HG03196 (cell line): Measurements from ENCODE around the gene FOXN4.

ENCODE experiments used
- ATAC-seq: cut with Tn5 transposase; IDR thresholded peaks from one replicate; pipeline ENCODE4 v1.9.1; 2021; ENCODE audit not compliant: unreplicated experiment

The FOXN4 gene

DNA sequence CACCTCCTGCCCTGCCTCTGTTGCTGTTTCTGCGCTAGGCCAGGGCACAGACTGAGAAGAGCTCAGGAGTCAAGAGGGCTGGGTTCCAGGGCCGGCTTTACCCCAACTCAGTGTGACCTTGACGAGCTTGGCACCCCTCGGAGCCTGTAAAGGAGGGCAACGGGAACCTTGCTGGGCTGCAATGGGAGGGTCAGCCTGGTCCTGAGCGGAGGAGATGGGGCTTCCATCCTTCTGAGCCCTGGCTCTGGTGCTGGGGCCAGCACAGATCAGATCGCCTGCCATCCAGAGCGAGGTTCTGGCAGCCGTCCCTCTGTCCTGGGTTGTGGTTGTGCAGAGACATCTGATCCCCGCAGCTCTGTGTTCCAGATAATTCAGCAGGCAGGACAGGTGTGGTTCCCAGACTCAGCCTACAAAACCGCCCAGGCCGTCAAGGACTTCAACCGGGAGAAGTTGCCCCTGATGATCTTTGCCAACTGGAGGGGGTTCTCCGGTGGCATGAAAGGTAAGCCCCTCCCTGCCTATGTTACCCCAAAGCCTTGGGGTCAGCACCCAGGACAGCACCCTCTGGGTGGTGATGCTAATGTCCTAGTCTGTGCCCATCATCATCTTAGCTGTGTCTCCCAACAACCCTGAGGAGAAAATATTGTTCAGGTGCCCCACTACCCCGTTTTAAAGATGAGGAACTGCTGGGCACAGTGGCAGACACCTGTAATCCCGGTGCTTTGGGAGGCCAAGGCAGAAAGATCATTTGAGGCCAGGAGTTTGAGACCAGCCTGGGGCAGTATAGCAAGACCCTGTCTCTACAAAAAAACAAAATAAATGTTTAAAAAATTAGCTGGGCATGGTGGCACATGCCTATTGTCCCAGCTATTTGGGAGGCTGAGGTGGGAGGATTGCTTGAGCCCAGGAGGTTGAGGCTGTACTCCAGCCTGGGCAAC, 50.2 kb downstream of the FOXN4 start:
- ATAC-seq = no peak

DNA sequence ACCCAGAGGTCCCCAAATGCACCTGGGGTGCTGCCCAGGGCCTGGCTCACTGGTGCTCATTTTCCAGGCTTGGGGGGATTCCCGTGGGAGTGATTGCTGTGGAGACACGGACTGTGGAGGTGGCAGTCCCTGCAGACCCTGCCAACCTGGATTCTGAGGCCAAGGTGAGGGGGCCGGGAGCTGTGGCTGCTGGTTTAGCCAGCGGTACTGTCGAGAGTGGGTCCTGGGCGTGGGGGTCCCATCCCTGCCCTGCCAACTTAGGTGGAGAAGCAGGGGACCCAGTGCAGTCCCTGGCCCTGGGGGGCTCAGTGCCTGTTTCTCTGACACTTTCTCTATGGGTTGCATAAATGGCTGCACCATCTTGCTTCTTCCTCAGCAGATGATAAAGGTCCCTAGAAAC, 50.9 kb downstream of the FOXN4 start:
- no peak for ATAC-seq

DNA sequence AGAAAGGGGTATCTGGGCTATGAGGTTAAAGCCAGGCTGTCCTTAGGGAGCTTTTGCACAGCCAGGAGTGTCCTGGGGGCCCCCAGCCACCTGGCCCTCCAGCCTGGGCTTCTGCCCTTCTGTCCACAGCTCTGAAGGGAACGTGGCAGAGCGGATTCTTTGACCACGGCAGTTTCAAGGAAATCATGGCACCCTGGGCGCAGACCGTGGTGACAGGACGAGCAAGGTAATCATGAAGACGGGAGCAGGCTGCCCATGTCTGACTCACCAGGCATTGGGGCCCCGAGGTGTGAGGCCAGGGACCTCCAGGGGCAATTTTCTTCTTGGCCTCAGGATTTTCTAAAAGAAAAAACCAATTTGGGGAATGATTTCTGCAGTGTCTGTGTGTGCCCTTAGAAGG, 53.1 kb downstream of the FOXN4 start:
- no peak for ATAC-seq

DNA sequence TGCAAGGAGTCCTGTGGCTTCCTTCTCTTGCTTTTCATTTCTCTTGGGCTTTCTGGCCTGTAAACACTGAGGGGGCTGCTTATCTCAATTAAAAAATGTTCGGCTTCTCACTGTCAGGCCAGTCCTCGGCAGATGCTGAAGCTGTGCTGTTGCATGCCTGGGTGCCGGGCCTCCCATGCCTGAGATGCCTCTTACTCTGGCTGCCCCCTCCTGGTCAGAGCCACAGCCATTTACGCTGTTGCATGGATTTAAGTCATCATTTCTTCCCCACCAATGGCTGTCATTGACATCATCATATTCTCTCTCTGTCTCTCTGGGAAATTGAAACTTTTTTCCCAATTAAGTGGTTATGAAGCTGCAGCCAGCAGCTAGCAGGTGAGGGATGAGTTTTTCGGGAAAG, 53.7 kb downstream of the FOXN4 start:
- ATAC-seq = no peak

DNA sequence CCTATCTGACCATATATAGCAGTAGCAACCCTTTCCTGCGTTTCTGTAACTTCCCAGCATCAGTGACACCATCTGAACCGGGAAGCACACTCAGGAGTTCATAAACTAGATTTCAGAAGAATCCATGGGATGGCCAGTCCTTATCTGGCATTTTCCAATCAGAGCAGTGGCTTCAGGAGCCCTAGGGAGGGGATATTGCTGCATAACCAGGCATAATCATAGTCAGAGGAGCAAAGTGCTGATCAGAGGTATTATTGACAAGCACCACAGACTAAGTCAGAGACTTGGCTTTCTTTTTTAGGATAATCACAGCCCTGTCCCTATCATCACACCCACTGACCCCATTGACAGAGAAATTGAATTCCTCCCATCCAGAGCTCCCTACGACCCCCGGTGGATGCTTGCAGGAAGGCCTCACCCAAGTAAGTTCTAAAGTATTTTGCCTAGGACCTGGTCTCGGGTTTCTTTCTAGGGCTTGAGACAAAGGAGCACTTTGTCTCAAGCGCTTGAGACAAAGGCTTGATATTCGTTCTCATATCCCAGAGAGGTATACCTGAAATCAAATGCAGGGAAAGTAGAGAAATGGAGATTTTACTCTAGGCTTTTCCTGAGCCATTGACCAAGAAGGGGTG, 55.1 kb downstream of the FOXN4 start:
- ATAC-seq = no peak

DNA sequence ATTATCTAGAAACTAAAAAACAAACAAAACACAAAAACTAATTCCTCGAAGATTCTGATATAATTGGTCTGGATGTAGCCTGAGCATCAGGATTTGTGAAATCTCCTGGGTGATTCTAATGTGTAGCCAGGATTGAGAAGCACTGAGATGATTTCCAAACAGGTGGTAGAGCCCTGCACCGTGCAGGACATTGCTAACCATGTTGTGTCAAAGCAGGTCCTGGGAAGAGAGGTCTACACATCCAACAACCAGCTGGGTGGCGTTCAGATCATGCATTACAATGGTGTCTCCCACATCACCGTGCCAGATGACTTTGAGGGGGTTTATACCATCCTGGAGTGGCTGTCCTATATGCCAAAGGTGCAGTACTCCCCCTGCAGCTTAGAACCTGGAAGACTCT, 56.3 kb downstream of the FOXN4 start:
- ATAC-seq = no peak

DNA sequence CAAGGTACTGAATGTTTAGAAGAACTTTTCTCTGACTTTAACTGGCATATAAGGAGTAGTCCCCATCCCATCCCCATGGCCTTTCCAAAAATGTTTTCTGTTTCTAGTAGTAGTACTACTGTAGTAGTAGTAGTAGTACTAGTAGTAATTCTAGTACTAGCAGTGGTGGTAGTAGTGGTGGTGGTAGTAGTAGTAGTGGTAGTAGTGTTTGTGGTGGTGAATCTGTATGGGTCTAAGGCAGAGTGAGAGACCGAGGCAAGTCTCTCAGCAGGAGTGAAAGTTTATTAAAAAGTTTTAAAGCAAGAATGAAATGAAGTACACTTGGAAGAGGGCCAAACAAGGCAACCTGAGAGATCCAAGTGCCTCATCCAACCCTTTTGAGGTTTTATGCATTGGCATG, 58.6 kb downstream of the FOXN4 start:
- ATAC-seq = no peak

DNA sequence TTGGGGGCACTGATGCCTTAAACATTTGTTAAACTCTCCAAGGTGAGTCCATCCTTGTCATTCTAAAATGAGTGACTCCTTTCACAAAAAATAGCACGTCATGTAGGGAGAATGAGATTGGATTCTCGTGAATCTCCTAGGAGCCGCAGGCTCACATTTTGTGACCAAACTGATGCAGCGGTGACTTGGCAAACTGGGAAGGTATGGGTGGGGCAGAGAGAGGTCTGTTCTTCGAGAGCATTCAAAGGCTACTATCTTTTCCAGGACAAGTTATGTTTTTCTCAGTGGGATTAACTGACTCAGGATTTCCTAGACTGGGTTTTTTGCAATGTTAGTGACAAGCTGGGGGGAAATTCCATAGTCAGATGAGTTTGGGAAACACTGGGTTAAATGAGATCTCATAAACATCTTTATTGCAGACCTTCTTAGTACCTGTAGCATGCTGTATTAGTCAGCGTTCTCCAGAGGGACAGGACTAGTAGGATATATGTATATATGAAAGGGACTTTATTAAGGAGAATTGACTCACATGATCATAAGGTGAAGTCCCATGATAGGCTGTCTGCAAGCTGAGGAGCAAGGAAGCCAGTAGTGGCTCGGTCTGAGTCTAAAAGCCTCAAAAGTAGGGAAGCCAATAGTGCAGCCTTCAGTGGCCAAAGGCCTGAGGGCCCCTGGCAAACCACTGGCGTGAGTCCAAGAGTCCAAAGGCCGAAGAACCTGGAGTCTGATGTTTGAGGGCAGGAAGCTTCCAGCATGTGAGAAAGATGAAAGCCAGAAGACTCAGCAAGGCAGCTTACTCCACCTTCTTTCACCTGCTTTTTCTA, 61.0 kb downstream of the FOXN4 start:
- ATAC-seq = no peak

DNA sequence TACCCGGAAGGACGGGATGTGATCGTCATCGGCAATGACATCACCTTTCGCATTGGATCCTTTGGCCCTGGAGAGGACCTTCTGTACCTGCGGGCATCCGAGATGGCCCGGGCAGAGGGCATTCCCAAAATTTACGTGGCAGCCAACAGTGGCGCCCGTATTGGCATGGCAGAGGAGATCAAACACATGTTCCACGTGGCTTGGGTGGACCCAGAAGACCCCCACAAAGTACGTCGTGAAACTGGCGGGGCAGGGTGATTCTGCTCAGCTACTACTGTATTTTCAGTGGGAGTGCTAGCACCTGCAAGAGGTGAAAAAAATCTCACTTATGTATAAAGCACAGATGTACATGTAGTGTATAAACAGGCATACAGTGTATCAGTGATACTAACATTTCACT, 62.9 kb downstream of the FOXN4 start:
- ATAC-seq = no peak

DNA sequence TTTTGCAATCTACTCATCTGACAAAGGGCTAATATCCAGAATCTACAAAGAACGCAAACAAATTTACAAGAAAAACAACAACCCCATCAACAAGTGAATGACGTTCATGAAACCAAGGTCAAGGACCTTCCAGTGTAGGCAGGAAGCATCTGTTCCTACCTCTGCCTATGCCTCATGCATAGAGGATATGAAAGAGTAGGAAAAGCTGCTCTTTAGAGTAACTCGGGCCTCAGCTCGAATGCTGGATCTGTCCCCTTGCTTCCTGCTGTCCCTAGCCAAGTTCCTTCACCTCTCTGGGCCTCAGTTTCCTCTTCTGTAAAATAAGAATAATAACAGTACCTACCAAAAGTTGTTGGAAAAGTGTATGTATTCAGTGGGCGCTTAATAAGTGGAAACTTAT, 65.0 kb downstream of the FOXN4 start:
- no peak for ATAC-seq

DNA sequence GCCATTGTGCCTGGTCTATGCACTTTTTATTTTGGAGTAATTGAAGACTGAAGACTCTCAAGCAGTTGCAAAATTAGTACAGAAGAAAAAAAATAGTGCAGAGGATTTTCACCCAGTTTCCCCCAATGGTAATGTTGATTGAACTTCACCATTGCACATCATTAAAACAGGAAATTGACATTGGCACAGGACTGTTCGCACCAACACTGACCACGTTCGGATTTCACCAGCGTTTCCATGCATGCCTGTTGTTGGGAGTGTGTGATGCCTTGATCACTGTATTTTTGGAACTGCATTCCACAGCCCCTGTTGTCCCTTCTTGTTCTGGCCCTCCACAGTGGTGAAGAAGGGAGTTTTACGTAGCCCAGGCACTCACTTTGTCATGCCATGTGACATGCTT, 67.1 kb downstream of the FOXN4 start:
- no peak for ATAC-seq

DNA sequence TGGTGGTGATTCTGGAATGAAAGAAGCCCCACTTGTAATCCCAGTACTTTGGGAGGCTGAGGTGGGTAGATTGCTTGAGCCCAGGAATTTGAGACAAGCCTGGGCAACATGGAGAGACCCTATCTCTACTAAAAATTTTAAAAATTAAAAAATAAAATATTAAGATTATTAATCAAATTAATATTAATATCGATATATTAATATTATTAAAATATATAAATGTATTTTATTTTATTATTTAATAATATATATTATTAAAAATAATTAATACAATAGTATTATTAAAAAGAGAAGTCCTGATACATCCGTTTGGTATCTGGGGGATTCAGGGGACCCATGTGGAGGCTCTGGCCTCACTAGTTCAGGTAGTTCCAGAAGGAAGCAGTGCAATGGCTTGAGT, 68.7 kb downstream of the FOXN4 start:
- ATAC-seq = no peak

DNA sequence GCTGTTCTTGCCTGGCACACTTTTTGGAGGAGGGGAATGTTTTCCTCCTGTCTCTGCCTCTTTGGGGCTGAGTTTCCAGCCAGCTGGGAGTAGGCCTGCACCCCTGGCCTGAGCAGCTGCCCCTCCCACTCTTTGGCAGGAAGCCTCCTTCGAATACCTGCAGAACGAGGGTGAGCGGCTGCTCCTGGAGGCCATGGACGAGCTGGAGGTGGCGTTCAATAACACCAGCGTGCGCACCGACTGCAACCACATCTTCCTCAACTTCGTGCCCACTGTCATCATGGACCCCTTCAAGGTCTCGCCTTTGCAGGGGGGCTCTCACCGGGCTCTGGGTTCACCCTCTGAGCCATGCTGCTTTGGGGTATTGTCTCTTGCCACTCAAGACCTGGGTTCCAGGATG, 69.4 kb downstream of the FOXN4 start:
- no peak for ATAC-seq

DNA sequence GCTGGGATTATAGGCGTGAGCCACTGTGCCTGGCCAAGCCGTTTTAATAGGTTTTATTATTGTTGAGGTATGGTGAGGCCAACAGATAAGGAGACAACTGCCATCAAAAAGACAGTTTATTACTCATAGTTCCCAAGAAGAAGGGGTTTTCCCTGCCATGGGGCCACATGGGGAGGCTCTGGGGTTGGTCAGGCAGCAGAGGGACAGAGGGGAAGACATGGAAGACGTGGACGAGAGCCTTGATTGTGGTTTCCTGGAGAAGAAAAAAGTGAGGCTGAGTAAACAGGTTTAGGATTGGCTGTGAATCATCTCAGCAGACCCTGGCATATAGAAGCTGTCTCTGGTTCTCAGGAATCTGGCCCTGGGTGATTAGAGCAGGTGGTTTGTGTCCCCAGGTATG, 69.9 kb downstream of the FOXN4 start:
- no peak for ATAC-seq

DNA sequence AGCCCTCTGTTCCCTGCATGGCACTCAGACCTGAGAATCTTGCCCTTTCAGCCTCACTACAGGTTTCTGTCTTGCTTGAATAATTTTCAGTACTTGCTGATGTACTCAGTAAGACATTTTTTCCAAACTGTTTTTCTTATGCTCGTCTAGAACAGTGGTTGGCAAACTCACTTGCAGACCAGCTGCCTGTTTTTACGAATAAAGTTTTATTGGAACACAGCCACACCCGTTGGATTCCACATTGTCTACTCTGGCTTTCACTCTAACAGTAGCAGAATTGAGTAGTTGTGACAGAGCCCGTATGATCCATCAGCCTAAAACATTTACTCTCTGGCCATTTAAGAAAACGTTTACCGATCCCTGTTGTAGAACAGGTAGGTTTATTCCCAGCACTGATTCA, 72.8 kb downstream of the FOXN4 start:
- ATAC-seq = no peak

DNA sequence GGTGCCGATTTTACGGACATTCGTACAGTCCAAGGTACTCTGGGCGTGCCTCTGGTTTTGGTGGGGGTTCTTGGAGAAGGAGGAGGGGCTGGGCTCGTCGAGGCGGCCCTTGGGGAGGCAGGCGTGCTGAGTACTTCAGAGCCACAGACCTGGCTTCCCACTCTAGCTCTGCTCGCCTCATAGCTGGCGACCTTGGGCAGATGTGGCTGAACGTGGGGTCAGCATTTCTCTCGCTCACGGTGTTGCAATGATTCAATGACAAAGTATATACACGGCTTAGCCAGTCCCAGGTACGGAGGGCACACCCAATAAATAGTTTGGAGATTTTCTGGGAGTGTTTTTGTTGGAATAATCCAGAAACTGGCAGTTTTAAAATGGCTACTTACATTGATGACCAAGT, 75.1 kb downstream of the FOXN4 start:
- no peak for ATAC-seq

DNA sequence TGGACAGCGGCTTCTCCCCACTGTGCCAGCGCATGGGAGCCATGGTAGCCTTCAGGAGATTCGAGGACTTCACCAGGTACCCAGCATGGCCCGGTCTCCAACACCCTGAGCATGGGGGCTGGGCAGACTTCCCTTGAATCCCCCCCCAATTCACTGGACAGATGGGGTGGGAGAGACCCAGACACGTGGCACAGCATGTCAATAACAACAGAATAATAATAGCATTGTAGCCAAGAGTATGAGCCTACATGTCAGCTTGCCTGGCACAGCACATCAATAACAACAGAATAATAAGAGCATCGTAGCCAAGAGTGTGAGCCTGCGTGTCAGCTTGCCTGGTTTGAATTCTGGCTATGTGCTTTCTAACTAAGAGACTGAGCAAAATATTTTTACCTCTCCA, 76.4 kb downstream of the FOXN4 start:
- no peak for ATAC-seq

DNA sequence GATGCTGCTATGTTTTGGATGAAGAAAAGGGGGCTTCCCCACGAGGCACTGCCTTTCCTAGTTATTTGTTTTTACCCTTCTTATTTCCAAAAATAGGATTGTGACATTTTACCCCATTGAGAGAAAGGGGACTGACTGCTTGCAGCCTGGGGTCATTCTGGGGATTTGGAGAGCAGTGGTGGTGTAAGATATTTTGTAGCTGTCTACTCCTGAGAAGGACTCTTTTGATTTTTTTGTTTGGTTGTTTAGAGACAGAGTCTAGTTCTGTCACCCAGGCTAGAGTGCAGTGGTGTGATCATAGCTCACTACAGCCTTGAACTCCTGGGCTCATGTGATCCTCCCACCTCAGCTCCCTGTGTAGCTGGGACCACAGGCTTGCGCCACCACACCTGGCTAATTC, 78.9 kb downstream of the FOXN4 start:
- ATAC-seq = no peak

DNA sequence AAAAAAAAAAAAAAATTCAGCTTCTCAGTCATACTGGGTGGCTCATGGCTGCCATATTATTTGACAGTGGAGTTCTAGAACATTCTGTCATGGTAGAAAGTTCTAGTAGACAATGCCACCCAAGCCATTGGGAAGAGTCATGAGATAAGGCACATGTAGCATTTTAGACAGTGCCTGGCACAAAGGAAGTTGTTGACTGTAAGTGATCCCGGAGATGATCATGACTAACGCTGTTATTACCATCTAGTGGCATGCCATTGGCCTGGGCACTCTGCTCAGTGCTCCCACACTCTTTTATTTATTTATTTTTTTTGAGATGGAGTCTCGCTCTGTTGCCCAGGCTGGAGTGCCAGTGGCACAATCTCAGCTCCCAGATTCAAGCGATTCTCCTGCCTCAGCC, 80.4 kb downstream of the FOXN4 start:
- ATAC-seq = no peak
